Brain microvascular endothelial cell (primary cell): ENCODE results near the gene LRRC53.

Source experiments
- DNase-seq: peaks from one replicate; pipeline ENCODE4 v3.0.0-alpha.2; 2020
- H3K27ac ChIP-seq: fragments of 250-450 bp; sonication (Bioruptor Pico); 2 replicates; pipeline ENCODE4 v1.5.1; 2020; ENCODE audit warnings: mild to moderate bottlenecking, moderate library complexity
- H3K27me3 ChIP-seq: fragments of 250-450 bp; sonication (Bioruptor Pico); replicated peaks from 2 replicates; pipeline ENCODE4 v1.5.1; 2020; ENCODE audit warnings: mild to moderate bottlenecking
- H3K36me3 ChIP-seq: fragments of 250-450 bp; sonication (Bioruptor Pico); replicated peaks from 2 replicates; pipeline ENCODE4 v1.5.1; 2020; ENCODE audit warnings: mild to moderate bottlenecking
- H3K4me3 ChIP-seq: 2 replicates; pipeline ENCODE4 v1.5.1; 2011; ENCODE audit warnings: low read depth, mild to moderate bottlenecking, control low read depth, low read length, moderate library complexity
- in situ Hi-C: cut with HindIII; loops from 2 replicates; pipeline ENCODE4 v1.10.0; 2017; ENCODE audit warnings: low sequenced_read_pairs, low pct_ligation_motif_present
- TF ChIP-seq, protein P1 (sequence below): IDR thresholded peaks from 2 replicates; pipeline ENCODE4 v1.5.1; 2011; ENCODE audit warnings: low read depth, mild to moderate bottlenecking, moderate library complexity, low read length, control low read depth, inconsistent platforms; ENCODE audit errors: missing control alignments

LRRC53 gene

DNA sequence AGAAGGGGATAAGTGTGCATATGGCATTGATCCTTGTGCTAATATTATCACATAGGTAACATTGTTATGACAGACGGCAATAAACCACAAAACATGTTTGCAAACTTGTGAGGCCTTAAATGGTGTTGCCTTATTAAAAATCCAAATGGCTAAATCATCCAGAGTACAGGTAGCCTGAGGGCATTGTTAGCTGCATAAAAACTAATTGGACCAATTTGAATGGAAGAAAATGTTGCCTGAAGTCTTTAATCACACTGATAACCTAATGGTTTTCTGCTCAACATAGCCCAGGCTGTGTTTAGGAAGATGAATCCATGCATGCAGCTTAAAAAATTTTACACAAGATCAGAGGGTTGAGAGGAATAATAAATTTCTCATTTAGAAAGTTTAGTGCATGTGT, 19.4 kb upstream of the LRRC53 start:
- TF ChIP-seq, protein P1, sequence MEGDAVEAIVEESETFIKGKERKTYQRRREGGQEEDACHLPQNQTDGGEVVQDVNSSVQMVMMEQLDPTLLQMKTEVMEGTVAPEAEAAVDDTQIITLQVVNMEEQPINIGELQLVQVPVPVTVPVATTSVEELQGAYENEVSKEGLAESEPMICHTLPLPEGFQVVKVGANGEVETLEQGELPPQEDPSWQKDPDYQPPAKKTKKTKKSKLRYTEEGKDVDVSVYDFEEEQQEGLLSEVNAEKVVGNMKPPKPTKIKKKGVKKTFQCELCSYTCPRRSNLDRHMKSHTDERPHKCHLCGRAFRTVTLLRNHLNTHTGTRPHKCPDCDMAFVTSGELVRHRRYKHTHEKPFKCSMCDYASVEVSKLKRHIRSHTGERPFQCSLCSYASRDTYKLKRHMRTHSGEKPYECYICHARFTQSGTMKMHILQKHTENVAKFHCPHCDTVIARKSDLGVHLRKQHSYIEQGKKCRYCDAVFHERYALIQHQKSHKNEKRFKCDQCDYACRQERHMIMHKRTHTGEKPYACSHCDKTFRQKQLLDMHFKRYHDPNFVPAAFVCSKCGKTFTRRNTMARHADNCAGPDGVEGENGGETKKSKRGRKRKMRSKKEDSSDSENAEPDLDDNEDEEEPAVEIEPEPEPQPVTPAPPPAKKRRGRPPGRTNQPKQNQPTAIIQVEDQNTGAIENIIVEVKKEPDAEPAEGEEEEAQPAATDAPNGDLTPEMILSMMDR = no peak

DNA sequence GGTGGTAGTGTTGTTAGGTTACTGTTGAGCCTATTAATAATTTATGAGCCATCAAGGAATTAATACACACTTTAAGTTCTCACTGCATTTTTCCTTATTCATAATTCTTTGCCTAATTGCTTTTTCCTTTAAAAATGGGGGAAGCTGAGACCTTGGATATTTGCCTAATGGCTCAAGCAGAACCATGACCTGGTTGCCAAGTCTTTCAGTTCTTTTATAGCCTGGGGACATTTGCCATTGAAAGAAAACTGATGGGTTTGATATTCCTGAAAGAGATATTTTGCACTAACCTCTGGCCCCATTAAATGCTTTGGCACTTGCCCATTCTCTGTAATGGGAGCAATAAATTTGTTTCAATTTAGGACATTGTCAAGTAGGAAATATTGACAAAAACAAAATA, 18.5 kb upstream of the LRRC53 start:
- H3K27me3 ChIP-seq = no peaks in the 10 kb centered on the region
- no peak overlapping the region for H3K27ac ChIP-seq
- H3K4me3 ChIP-seq = no peak overlapping the region
- TF ChIP-seq, protein P1 = no peak
- in situ Hi-C loops = no loop called here
- H3K36me3 ChIP-seq = no peaks in the 10 kb centered on the region
- DNase-seq = no peak

More for the DNA sequence above, 19.4 kb upstream of the LRRC53 start:
- no peak overlapping the region for H3K27ac ChIP-seq
- H3K36me3 ChIP-seq = no peaks in the 10 kb centered on the region
- DNase-seq = no peak
- H3K27me3 ChIP-seq = no peaks in the 10 kb centered on the region
- H3K4me3 ChIP-seq = no peak overlapping the region
- in situ Hi-C loops = no loop called here

DNA sequence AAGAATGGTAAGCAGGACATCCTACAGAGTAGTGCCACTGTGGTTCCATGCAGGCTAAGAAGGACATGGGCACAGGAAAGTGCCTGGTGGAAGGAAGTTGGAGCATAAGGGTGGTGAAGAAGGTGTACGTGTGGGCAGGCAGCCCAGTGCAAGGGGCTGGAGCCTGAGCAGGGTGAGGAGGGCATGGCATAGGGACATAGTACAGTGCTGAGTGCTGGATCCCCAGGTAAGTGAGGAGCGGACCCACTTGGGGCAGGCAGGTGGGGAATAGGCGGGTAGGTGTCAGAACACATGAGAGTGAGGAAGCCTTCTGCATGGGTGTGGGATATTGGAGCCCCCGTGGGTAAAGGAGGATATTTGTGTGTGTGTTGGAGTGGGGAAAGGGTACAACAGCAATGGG, 15.7 kb upstream of the LRRC53 start:
- no peak for DNase-seq
- Histone ChIP-seq H3K27ac (no peak overlapping the region), H3K4me3 (no peak overlapping the region), H3K36me3 (no peaks in the 10 kb centered on the region), H3K27me3 (no peaks in the 10 kb centered on the region)
- in situ Hi-C loops = no loop called here
- TF ChIP-seq, protein P1 = no peak

DNA sequence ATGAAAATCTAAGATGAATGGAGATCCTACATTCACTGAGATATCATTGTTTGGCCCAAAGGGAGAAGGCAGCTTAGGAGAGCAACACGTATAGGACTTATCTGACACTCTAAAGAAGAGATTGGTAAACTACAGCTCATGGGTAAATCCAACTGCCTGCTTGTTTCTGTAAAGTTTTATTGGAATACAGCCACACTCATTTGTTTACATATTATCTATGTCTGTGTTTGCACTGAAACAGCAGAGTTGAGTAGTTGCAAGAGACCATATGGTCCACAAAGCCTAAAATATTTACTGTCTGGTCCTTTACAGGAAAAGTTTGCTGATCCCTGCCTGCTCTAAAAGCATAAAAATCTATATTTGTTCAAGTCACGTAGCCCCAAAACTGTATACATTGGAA, 14.3 kb upstream of the LRRC53 start:
- Histone ChIP-seq H3K27ac (no peak overlapping the region), H3K36me3 (no peaks in the 10 kb centered on the region), H3K27me3 (no peaks in the 10 kb centered on the region), H3K4me3 (no peak overlapping the region)
- in situ Hi-C loops = no loop called here
- TF ChIP-seq, protein P1 = no peak
- no peak for DNase-seq

DNA sequence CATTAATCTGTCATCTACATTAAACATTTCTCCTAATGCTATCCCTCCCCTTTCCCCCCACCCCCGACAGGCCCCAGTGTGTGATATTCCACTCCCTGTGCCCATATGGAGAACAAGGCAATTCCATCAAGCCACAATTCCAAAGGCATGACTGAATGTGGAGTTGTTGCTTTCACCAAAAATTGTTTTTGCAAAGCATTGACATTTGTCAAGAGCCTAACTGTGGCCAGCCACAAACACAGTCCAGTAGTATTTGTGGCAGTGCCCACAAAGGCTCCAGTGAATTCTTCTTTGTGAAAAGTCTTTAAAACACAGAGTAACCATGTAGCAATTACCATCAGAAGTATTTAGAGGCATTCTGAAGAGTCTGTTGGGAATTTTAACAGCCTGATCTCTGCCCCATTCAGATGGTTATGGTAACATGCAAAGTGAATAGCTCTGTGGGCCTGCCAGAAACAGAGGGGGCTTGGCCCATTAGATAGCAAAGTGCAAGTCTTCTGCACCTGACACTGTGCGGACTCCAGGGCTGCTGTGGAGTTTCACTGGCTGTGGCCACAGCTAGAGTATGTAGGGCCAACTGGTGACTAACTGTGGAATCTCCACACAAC, 11.6 kb upstream of the LRRC53 start:
- no peaks in the 10 kb centered on the region for H3K27me3 ChIP-seq
- TF ChIP-seq, protein P1 = no peak
- no peak overlapping the region for H3K4me3 ChIP-seq
- H3K27ac ChIP-seq = no peak overlapping the region
- DNase-seq = no peak
- in situ Hi-C loops = no loop called here
- no peaks in the 10 kb centered on the region for H3K36me3 ChIP-seq

DNA sequence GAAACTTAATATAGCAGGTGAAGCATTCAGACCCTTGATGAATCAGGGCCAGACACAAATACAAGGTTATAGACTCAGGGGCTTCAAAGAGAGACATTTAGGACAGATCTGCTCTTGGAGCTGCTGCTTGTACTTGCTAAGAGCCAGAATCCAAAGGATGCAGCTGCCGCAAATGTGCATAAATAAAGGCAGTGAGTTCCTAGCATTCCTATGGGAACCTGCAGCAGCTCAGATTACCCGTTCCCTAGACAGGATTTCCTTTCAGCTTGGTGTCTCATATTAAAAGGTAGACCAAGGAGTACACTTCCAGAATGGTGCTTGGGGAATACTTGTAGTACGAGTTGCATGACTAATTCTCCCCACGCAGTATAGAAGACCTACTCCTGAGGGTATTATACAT, 9.7 kb upstream of the LRRC53 start:
- in situ Hi-C loops = no loop called here
- TF ChIP-seq, protein P1 = no peak
- no peaks in the 10 kb centered on the region for H3K36me3 ChIP-seq
- H3K27me3 ChIP-seq = no peaks in the 10 kb centered on the region
- no peak overlapping the region for H3K4me3 ChIP-seq
- no peak for DNase-seq
- H3K27ac ChIP-seq = no peak overlapping the region
